Retina (tissue), 1 donor: ENCODE data around the gene RAB3C.

ENCODE experiments used
- DNase-seq: peaks from one replicate; pipeline ENCODE4 v3.0.0-alpha.2; 2016

RAB3C gene

GRCh38 chr5:58891086-58891970, 308.5 kb downstream of the RAB3C start:
- peak; percentile 91 for DNase-seq

DNA sequence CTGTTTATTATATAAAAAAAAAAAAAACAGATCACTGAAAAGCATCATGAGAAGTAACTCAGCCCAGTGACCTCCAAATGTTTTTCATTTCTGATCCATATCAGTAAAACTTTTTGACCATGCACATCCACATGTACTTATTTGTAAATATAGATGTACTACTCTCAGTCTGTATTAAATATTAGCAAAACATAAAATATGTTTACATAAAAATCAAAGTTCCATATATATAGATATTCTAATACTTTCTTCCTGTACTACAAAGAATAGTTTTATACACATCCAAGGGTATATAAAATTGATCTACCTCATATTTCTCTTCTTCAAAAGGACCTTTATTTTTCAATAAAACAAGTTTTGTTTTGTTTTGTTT, 309.1 kb downstream of the RAB3C start:
- DNase-seq, result no peak

- no peak for DNase-seq
Observed at GRCh38 chr5:58893551-58893950, 310.7 kb downstream of the RAB3C start.

GRCh38 chr5:58898006-58898405, 315.1 kb downstream of the RAB3C start:
- no peak for DNase-seq

DNA sequence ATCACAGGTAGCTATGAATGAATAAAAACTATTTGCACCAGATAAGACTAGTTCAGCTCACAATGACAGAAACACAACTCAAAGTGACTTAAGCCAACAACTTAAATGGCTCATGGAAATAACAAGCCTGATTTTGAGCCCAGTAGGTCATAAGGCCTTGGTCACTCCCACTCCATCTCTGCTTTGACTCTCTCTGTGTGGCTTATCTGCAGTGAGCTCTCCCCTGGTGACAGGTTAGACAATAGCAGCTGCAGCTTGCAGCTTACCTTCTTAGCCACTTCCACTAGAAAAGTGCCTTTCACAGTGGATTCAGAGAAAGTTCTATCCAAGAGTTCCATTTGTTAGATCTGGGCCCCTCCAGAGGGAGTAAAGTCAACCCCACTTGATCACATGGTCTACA, 315.7 kb downstream of the RAB3C start:
- DNase-seq, result no peak

DNA sequence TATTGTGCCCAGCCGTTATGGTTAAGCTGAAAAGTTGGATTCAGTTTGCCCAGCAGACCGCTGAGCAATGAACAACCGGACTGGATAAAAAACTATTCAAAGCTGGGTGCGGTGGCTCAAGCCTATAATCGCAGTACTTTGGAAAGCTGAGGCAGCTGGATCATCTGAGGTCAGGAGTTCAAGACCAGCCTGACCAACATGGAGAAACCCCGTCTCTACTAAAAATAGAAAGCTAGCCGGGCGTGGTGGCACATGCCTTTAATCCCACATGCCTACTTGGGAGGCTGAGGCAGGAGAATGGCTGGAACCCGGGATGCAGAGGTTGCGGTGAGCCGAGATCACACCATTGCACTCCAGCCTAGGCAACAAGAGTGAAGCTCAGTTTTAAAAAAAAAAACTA, 318.4 kb downstream of the RAB3C start:
- DNase-seq, result no peak

- DNase-seq, result no peak
Observed at GRCh38 chr5:58902305-58902704, 319.4 kb downstream of the RAB3C start.

DNA sequence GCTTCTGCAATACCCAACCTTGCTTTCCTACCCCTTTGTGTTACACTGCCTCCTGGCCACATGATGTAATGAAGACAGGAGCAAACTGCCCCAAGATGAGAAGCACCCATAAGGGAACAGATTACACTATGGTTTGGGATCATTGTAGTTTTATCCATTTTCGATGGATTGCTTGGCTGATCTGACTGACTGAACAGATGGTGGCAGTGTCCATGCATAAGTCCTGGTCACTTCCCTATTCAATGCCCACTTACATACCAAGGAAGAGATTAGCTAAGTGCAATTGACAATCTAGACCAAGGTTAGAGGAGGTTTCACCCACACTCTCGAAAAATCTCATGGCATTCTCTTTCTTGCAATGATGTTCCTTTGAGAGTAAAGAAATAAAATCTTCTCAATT, 319.9 kb downstream of the RAB3C start:
- DNase-seq, result no peak

DNA sequence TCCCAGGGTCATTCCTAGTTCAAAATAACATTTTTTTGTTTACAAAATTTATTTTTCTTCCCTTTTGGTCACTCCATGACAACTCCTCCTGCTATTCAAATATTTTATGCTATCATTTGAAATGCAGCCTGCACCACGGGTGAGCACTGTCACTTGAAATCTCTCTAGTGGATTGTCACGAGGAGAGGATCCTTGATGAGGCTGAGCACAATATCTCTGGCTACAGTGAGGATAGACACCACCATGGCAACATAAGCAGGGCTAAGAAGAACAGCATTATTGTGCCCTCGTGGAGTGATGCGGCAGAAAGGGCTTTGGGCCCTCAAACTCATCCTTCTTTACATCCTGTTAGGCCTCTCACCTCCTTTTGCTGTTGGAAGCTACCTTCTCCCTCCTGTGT, 321.9 kb downstream of the RAB3C start:
- no peak for DNase-seq

DNA sequence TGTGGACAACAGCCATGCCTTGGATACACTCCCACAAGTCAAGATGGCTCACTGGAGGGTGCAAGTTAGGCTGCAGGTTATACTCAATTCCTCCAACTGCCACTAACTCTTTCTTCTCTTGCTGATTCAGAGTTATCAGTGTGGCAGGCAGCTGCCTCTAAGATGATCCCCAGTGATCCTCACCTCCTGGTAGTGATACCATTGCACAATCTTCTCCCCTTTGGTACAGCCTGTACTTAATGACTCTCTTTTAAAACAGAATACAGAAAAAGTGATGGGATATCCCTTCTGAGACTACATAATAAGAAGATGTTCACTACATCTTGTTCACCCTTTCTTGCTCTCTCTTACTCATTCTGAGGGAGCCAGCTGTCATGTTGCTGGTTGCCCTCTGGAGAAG, 323.1 kb downstream of the RAB3C start:
- no peak for DNase-seq
